NCI-H2107 (cell line): ENCODE results near the gene ZDHHC1.

ENCODE experiments used
- DNase-seq: peaks from one replicate; lab custom pipeline; 2025; lab: John Stamatoyannopoulos, UW

ZDHHC1 gene

DNA sequence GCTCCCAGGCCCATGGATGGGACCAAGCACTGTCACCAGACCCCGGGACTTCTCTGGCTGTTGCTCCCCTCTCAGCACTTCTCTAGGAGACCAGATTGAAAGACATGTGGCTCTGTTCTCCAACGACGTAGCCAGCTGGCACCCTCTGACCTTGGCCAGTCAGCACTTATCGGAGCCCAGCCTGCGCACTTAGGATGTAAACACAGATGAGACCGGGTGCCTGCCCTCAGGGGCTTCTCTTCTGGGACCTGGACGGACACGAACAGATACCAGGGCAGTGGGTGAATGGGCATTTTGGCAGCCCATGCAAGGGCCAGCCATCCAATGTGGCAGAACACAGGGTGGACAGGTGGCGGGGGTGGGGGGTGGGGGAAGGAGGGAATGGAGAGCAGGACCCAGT is 6.6 kb downstream of the ZDHHC1 start:
- DNase-seq, result no peak

DNA sequence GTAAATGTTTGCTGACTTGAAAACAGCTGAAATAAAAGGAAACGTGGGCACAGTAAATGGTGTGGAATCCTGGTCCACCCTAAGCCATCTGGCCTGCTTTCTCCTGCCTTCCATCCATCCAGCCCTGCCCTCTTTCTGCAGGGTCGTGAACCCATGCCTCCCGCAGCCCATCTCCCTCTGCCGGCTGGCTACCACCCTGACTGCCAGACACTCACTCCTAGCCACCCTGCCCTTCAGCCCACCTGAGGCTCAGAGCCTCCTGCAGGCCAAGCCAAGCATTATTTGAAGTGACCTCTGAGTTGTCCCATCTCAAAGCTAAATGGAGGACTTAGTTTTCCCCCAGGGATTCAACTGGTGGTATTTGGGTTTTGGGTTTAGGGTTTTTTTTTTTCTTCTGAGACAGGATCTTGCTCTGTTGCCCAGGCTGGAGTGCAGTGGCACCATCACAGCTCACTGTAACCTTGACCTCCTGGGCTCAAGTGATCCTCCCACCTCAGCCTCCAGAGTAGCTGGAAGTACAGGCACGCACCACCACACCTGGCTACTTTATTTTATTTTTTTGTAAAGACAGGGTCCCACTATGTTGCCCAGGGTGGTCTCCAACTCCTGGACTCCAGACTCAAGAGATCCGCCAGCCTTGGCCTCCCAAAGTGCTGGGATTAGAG is 8.4 kb downstream of the ZDHHC1 start:
- no peak for DNase-seq

- DNase-seq, result no peak
Measured at GRCh38 chr16:67407176-67407787, 9.0 kb downstream of the ZDHHC1 start.

DNA sequence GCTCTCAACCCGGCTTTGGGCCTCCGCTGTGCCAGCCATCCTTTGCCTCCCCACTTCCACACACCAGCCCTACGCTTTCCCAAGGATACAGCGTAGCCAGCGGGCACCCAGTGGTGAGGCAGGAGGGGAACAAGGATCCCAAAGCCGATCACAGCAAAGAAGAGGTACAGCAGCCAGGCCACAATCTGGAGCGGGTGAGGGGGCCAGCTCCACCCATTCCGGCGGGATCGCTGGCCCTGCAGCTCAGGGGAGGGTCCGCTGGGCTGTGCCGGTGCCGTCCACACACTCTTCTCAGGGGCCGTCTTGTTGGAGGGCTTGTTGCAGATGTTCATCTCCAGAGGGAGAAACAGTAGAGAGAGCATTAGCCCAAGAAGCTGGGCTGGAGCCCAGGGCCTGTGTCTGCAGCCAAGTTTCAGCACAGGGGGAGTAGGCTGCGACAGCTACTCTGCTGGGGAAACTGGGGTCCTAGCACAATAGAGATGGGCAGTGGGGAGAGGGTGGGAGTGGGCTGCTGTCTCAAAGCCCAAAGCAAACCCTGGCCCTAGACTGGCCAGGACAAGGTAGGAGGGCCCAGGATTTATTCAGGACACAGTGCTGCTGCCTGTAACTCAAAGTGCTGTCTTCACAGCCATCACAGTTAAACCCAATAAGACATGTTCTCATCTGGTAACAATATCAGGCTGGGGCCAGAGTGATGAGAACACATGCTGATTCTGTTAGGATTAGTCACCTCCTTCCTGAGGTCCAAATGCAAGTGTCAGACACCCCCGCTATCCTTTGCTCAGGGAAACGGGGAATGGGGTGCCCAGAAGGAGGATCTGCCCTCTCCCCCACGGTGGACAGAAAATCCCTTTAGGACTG is 9.9 kb downstream of the ZDHHC1 start:
- no peak for DNase-seq

DNA sequence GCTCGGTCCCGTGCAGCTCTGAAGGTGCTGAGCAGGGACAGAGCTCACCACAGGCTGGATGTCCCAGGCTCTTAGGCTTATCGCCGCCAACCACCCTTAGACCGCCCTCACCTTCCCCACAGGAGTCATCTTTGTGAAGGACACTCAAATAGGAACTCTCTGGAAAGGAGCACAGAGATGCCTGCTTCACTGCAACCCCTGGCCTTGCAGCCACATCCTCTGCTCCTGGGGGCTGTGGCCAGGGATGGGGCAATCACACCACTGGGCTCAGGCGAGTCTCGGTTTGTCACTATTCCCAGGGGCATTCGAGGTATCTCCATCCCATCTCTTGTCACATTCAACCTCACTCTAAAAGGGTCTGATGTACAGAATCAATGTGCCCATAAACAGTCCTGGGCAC is 10.9 kb downstream of the ZDHHC1 start:
- DNase-seq, result no peak

- no peak for DNase-seq
Measured at GRCh38 chr16:67404740-67405226, 11.5 kb downstream of the ZDHHC1 start.

DNA sequence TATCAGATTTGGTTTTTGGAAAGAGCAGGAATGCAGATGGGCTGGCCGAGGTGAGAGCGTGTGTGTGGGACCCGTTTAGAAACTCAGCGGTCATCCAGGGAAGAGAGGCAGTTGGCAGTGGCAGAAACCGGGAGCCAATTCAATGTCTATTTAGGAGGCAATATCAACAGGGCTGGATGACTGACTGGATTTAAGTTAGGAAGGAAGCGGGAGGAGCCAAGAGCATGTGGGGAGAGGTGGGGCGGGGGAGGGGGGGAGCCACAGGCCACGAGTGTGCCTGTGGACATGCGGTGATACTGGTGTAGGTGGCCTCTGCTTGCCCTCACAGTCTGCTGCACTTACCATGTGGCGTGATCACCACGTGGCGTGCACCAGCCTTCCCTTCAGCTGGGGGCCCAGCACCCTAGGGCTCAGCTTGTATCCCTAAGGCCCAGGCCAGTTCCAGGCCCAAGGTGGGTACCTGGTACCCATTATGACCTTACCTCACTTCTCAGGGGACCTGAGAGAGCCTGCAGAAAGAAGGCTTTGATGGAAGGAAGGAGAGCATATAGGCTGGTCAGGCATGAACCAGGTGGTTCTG is 12.2 kb downstream of the ZDHHC1 start:
- DNase-seq, result no peak

DNA sequence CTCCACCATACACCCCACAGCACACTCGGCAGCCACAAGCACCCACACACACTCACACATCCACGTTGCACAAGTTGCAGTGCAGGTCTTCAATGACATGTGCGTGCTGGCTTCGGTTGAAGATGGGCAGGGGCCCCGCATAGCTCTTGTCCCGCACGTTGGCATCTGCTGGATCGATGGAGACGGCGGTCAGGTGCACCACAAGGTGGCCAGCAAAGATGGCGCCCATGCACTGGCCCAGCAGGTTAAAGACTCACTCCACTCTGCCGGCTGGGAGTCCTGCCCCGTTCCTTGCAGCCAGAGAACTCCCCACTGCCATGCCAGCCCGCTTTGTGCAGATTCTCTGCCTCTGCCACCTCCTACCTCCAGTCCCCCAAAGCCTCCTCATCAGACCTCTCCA is 15.4 kb downstream of the ZDHHC1 start:
- DNase-seq, result no peak

GRCh38 chr16:67399749-67400704 is 16.2 kb downstream of the ZDHHC1 start:
- DNase-seq, result peak; percentile 53

- DNase-seq, result no peak
Measured at GRCh38 chr16:67399218-67399733, 17.0 kb downstream of the ZDHHC1 start.

DNA sequence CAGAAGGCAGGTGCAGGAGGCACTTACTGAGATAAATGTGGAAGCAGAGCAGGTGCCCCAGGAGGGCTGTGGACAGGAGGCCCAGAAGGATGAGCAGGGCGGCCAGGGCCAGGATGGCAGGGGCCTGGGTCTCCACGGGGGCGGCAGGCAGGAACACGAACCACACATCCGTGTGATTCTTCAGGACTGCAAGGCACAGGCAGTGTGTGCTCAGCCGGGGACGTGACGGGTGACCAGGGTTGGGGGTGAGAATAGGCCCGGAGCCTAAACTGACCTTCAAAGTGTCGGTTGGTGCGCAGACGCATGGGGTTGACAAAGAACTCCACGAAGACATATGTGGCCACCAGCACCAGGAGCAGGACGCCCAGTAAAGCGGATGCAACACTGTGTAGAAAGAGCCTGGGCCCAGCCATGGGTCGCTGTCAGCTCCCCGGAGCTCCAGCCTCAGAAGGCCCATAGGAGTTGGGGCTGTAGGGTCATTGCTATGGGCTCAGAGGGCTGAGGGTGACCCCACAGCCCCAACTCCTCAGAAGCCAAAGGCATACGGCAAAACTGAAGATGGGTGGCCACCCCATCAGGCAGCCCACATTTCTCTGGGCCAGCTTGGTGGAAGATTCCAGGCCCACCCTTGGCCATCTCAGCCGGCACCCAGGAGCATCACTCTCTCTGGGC is 17.6 kb downstream of the ZDHHC1 start:
- no peak for DNase-seq

DNA sequence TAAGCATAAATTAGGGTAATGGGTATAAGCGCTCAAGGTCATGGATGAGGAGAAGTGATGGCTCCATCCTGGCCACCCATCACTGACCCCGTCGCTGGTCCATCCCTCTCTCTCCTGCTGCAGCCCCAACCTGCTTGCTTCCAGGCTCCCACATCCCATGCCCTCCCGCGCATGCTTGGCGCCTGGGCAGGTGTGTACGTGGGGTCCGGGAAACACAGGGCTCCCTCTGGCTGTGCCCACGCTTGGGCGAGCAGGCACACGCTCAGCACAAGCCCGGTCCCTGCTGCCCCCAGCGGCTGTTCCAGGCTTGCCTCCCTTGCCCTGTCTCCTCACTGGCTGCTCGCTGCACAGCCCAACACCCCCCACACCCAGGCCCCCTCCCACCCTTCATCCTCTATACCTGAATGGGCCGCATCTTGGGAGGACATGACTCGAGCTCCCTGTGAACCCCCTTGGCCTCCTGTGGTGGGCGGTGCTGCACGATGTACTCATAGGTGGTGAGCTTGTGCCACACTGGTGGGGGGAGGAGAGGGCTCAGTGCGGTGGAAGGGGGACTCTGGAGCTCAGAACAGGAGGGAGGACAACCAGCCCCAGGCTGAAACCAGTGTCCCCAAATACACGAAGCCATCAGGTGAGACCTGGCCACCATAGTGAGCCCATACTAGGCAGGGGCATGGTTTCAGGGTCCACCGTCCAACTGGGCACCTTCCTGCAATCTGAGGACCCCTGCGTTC is 18.3 kb downstream of the ZDHHC1 start:
- peak; percentile 49 for DNase-seq

DNA sequence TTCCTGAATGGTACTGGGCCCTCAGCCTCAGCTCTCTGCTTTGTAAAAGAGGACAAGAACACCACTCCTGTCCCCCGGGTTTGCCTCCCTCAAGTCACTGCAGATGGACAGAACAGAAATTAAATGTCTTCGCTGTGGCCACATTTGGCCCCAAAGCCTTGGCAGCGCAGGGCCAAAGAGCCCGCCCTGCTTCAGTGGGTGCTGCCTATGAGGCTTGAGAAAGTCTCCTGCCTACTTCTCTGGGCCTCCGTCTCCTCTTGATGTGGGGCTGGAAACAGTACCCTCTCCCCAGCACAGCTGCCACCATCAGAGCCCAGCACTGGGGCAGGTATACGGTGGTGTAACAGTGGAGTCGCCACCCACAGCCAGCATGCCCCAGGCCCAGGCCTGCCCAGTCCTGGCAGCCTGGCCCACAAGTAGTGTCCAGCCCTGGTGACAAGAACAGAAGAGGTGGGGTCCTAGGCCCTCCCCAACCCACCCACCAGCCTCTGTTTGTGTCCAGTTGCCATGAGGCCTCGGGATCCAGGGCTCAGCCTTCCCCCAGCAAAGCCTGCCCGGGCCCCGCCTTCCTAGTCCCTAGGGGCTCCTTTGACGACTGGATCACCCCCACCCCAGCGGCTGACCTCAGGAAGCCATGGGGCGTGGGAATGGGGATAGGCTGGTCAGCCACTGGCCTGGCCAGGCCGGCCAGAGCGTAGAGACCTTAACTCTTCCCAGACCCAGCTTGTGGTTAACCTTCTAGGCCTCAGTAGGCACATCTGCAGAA is 19.1 kb downstream of the ZDHHC1 start:
- no peak for DNase-seq

GRCh38 chr16:67396159-67397035 is 19.9 kb downstream of the ZDHHC1 start:
- peak; percentile 91 for DNase-seq

DNA sequence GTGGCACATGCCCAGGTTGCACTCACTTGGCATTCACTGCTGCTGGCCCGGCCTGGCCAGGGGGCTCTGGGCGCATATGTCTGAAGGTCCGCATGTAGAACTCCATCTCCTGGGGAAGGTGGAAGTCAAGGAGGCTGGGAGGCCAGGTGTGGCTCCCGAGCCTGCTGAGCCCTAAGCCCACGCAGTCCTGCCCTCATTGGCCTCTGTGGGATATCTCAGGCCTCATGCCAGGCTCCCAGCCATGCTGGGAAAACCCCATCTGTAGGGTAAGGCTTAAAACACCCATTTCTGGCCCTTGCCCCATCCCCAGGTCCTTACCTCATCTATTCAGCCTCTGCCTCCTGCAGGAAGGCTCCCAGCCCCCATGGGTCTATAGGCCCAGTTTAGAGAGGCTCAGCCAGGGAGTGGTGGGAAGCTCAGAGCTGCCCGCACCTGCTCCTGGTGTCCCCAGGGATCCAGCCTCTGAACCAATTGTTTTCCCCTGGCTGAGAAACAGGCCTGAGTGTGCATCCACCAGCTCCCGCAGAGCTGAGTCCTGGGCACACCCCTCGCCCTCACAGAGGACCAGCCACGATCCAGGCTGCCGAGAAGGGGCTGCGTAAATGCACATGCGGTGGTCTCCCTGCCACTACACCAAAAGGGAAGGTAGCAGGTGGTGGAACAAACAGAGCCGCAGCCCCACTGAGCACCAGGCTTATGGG is 20.7 kb downstream of the ZDHHC1 start:
- peak; percentile 90 for DNase-seq

DNA sequence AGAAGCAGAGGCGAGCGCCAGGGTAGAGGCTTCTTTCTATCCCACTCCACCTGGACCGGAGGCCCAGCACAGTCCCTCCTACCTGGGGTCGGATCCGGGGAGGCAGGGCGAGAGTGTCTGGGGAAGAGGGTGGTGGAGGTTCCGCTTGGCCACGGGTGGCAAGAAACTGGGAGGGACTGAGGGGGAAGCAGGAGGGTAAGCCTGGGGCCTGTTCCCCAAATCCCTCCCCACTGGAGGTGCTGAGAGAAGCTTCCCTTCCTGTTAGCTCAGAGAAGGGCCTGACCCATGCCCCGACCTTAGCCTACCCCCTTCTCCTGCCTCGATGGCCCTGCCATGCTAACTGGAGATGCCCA is 21.2 kb downstream of the ZDHHC1 start:
- DNase-seq, result no peak
